Medulla oblongata (tissue), 1 donor: ENCODE data around the gene RERE.

ENCODE experiments used
- DNase-seq: peaks from one replicate; pipeline ENCODE4 v3.0.0-alpha.2; 2015; ENCODE audit errors: extremely low spot score

The RERE gene

GRCh38 chr1:8334106-8334851, 483.2 kb downstream of the RERE start:
- DNase-seq: no peak

- DNase-seq: no peak
Measured at GRCh38 chr1:8333246-8333987, 484.0 kb downstream of the RERE start.

GRCh38 chr1:8332806-8333205, 484.6 kb downstream of the RERE start:
- no peak for DNase-seq

- no peak for DNase-seq
Measured at GRCh38 chr1:8330271-8331125, 486.9 kb downstream of the RERE start.

GRCh38 chr1:8329858-8330257, 487.6 kb downstream of the RERE start:
- DNase-seq: no peak

GRCh38 chr1:8329439-8329838, 488.0 kb downstream of the RERE start:
- DNase-seq: no peak

- no peak for DNase-seq
Measured at GRCh38 chr1:8328271-8328670, 489.2 kb downstream of the RERE start.

- DNase-seq: no peak
Measured at GRCh38 chr1:8326265-8326664, 491.2 kb downstream of the RERE start.

GRCh38 chr1:8325771-8326170, 491.7 kb downstream of the RERE start:
- no peak for DNase-seq

GRCh38 chr1:8324176-8324810, 493.1 kb downstream of the RERE start:
- DNase-seq: no peak

GRCh38 chr1:8323706-8324105, 493.7 kb downstream of the RERE start:
- no peak for DNase-seq

GRCh38 chr1:8321612-8322011, 495.8 kb downstream of the RERE start:
- DNase-seq: no peak

- DNase-seq: no peak
Measured at GRCh38 chr1:8318436-8318835, 499.0 kb downstream of the RERE start.

- DNase-seq: peak; percentile 80
Measured at GRCh38 chr1:8317647-8318381, 499.6 kb downstream of the RERE start, which contains the start of gene SLC45A1. SLC45A1 (plus strand) TSS chr1:8318114; CDS start chr1:8324330, 6,216 bp downstream.

GRCh38 chr1:8315573-8316475, 501.6 kb downstream of the RERE start:
- DNase-seq: no peak

GRCh38 chr1:8314346-8315280, 502.8 kb downstream of the RERE start:
- peak; percentile 74 for DNase-seq

GRCh38 chr1:8313231-8313630, 504.2 kb downstream of the RERE start:
- no peak for DNase-seq

GRCh38 chr1:8312235-8313218, 504.9 kb downstream of the RERE start:
- no peak for DNase-seq
